Measurements from ENCODE around the gene INTS2.
"Not testable (repeated sequence)": the region's sequence is repeated elsewhere in the genome, so short reads cannot be mapped to it uniquely, and the experiment has no call there.

- not testable (repeated sequence) for TF ChIP-seq CTCF, POLR2A (IDR thresholded peaks at IDR 0.05)
These were observed 100.9 kb downstream of the INTS2 start for GRCh38 chr17:61826866-61827265.

Data from right lobe of liver (tissue), 4 donors.